ENCODE data around the gene CDH2. TPM values are rescaled to one million over a fixed set of nuclear protein-coding genes. Genes with fewer than 3 reads are reported as not detected.
A peak's percentile ranks its signal among the peaks of the same experiment; 100 is the strongest.

The CDH2 gene
- total RNA-seq = under 1 TPM in 4 of 5 donors, not detected in 1; 0.16 to 0.76 (median 0.33) TPM
- total RNA-seq (2013) = 0.39 TPM
- 0 to 0.60 (median 0.17) reads per million in 29 experiments for total RNA-seq

GRCh38 chr18:28176948-28177827 is at the start of gene CDH2:
TSS of gene CDH2 (minus strand) at chr18:28177130. CDS start at chr18:28177022, 108 bp downstream.
- ATAC-seq (replicated peaks in 1 of 4) = peak; percentile 25 to 53 (median 33)
- Histone ChIP-seq H3K36me3 (ENCODE audit: control insufficient read depth in 2 of 2, extremely low read depth in 1 of 2, insufficient read depth in 1 of 2, low read length in 1 of 2) (no peaks in the 10 kb centered on the region), H3K4me3 (ENCODE audit: control insufficient read depth in 1 of 2, extremely low read depth in 1 of 2, low read length in 1 of 2) (peak within 1 kb of the TSS in 1 of 2 donors; percentile 72), H3K27ac (ENCODE audit: low read length) (no peak within 1 kb of the TSS), H3K9me3 (no peaks in the 10 kb centered on the region), H3K27me3 (replicated peaks in 1 of 2; ENCODE audit: control insufficient read depth in 2 of 2, extremely low read depth in 1 of 2, insufficient read depth in 2 of 2, low read length in 1 of 2) (peaks cover 6 to 25% of the 10 kb centered on the region in 2 experiments), H3K4me1 (ENCODE audit: control insufficient read depth in 1 of 2, extremely low read depth in 1 of 2, insufficient read depth in 2 of 2, low read length in 2 of 2) (peaks cover 6 to 13% of the 10 kb centered on the region in 2 experiments)
- Mint-ChIP-seq H3K4me3 (peak within 1 kb of the TSS; percentile 51 to 80 (median 69)), H3K27ac (no peak within 1 kb of the TSS), H3K27me3 (peaks cover 35% of the 10 kb centered on the region in 2 donors), H3K9me3 (peaks cover 0 to 2% (median 0%) of the 10 kb centered on the region in 3 donors), H3K36me3 (peaks cover 3% of the 10 kb centered on the region), H3K4me1 (peaks cover 12 to 18% (median 13%) of the 10 kb centered on the region in 3 donors)
- DNase-seq = peak in 1 of 35 experiments; percentile 3
- 3% methylated on average over 89 of the region's 105 CpGs for WGBS (ENCODE audit: insufficient coverage)
- POLR2A ChIA-PET = no interaction called here
- CTCF ChIA-PET = no interaction called here

- H3K27me3 Mint-ChIP-seq = no peaks in the 10 kb centered on the region
- CTCF ChIA-PET = no interaction called here
- Histone ChIP-seq H3K27me3 (replicated peaks in 1 of 2; ENCODE audit: control insufficient read depth in 2 of 2, extremely low read depth in 1 of 2, insufficient read depth in 2 of 2, low read length in 1 of 2) (no peaks in the 10 kb centered on the region), H3K4me3 (ENCODE audit: control insufficient read depth in 1 of 2, extremely low read depth in 1 of 2, low read length in 1 of 2) (no peak overlapping the region), H3K36me3 (ENCODE audit: control insufficient read depth in 2 of 2, extremely low read depth in 1 of 2, insufficient read depth in 1 of 2, low read length in 1 of 2) (no peaks in the 10 kb centered on the region), H3K4me1 (ENCODE audit: control insufficient read depth in 1 of 2, extremely low read depth in 1 of 2, insufficient read depth in 2 of 2, low read length in 2 of 2) (no peaks in the 10 kb centered on the region), H3K27ac (ENCODE audit: low read length) (no peak overlapping the region), H3K9me3 (no peaks in the 10 kb centered on the region)
- POLR2A ChIA-PET = no interaction called here
- 67% methylated on average over 1 of the region's 3 CpGs for WGBS (ENCODE audit: insufficient coverage)
- DNase-seq (no peak), ATAC-seq (replicated peaks in 1 of 4) (no peak)
- H3K9me3 Mint-ChIP-seq = peaks cover 4 to 11% (median 4%) of the 10 kb centered on the region in 3 donors
- H3K27ac Mint-ChIP-seq = no peak overlapping the region
- no peaks in the 10 kb centered on the region for H3K36me3 Mint-ChIP-seq
- H3K4me3 Mint-ChIP-seq = no peak overlapping the region
- H3K4me1 Mint-ChIP-seq = no peaks in the 10 kb centered on the region
Observed at GRCh38 chr18:28212060-28212459, 35.1 kb upstream of the CDH2 start.

GRCh38 chr18:28208712-28209265 is 31.9 kb upstream of the CDH2 start:
- no peak overlapping the region for H3K4me3 ChIP-seq (ENCODE audit: control insufficient read depth in 1 of 2, extremely low read depth in 1 of 2, low read length in 1 of 2)
- POLR2A ChIA-PET = no interaction called here
- 57% methylated on average over 6 of the region's 11 CpGs for WGBS (ENCODE audit: insufficient coverage)
- Mint-ChIP-seq H3K4me1 (no peaks in the 10 kb centered on the region), H3K4me3 (no peak overlapping the region), H3K27me3 (no peaks in the 10 kb centered on the region), H3K36me3 (no peaks in the 10 kb centered on the region), H3K27ac (no peak overlapping the region), H3K9me3 (peaks cover 4 to 9% (median 7%) of the 10 kb centered on the region in 3 donors)
- ATAC-seq (replicated peaks in 1 of 4) (no peak), DNase-seq (no peak)
- no peaks in the 10 kb centered on the region for H3K4me1 ChIP-seq (ENCODE audit: control insufficient read depth in 1 of 2, extremely low read depth in 1 of 2, insufficient read depth in 2 of 2, low read length in 2 of 2)
- no peak overlapping the region for H3K27ac ChIP-seq (ENCODE audit: low read length)
- CTCF ChIA-PET = no interaction called here
- no peaks in the 10 kb centered on the region for H3K9me3 ChIP-seq
- H3K27me3 ChIP-seq (replicated peaks in 1 of 2; ENCODE audit: control insufficient read depth in 2 of 2, extremely low read depth in 1 of 2, insufficient read depth in 2 of 2, low read length in 1 of 2) = no peaks in the 10 kb centered on the region
- no peaks in the 10 kb centered on the region for H3K36me3 ChIP-seq (ENCODE audit: control insufficient read depth in 2 of 2, extremely low read depth in 1 of 2, insufficient read depth in 1 of 2, low read length in 1 of 2)

- ChIA-PET CTCF (no interaction called here), POLR2A (no interaction called here)
- no peaks in the 10 kb centered on the region for H3K9me3 ChIP-seq
- 8% methylated on average over 1 of the region's 1 CpG for WGBS (ENCODE audit: insufficient coverage)
- ATAC-seq (replicated peaks in 1 of 4) = no peak
- Mint-ChIP-seq H3K4me3 (no peak overlapping the region), H3K9me3 (peaks cover 4 to 9% (median 7%) of the 10 kb centered on the region in 3 donors), H3K36me3 (no peaks in the 10 kb centered on the region), H3K27me3 (no peaks in the 10 kb centered on the region), H3K27ac (no peak overlapping the region), H3K4me1 (no peaks in the 10 kb centered on the region)
- no peak for DNase-seq
- H3K4me1 ChIP-seq (ENCODE audit: control insufficient read depth in 1 of 2, extremely low read depth in 1 of 2, insufficient read depth in 2 of 2, low read length in 2 of 2) = no peaks in the 10 kb centered on the region
- no peak overlapping the region for H3K27ac ChIP-seq (ENCODE audit: low read length)
- H3K27me3 ChIP-seq (replicated peaks in 1 of 2; ENCODE audit: control insufficient read depth in 2 of 2, extremely low read depth in 1 of 2, insufficient read depth in 2 of 2, low read length in 1 of 2) = no peaks in the 10 kb centered on the region
- H3K4me3 ChIP-seq (ENCODE audit: control insufficient read depth in 1 of 2, extremely low read depth in 1 of 2, low read length in 1 of 2) = no peak overlapping the region
- H3K36me3 ChIP-seq (ENCODE audit: control insufficient read depth in 2 of 2, extremely low read depth in 1 of 2, insufficient read depth in 1 of 2, low read length in 1 of 2) = no peaks in the 10 kb centered on the region
Observed at GRCh38 chr18:28208268-28208667, 31.3 kb upstream of the CDH2 start.

GRCh38 chr18:28204154-28204553 is 27.2 kb upstream of the CDH2 start:
- POLR2A ChIA-PET = no interaction called here
- Histone ChIP-seq H3K4me1 (ENCODE audit: control insufficient read depth in 1 of 2, extremely low read depth in 1 of 2, insufficient read depth in 2 of 2, low read length in 2 of 2) (no peaks in the 10 kb centered on the region), H3K36me3 (ENCODE audit: control insufficient read depth in 2 of 2, extremely low read depth in 1 of 2, insufficient read depth in 1 of 2, low read length in 1 of 2) (no peaks in the 10 kb centered on the region), H3K27me3 (replicated peaks in 1 of 2; ENCODE audit: control insufficient read depth in 2 of 2, extremely low read depth in 1 of 2, insufficient read depth in 2 of 2, low read length in 1 of 2) (no peaks in the 10 kb centered on the region), H3K9me3 (no peaks in the 10 kb centered on the region), H3K27ac (ENCODE audit: low read length) (no peak overlapping the region), H3K4me3 (ENCODE audit: control insufficient read depth in 1 of 2, extremely low read depth in 1 of 2, low read length in 1 of 2) (no peak overlapping the region)
- CTCF ChIA-PET = no interaction called here
- peaks cover 7 to 16% (median 7%) of the 10 kb centered on the region in 3 donors for H3K9me3 Mint-ChIP-seq
- H3K27me3 Mint-ChIP-seq = no peaks in the 10 kb centered on the region
- no peaks in the 10 kb centered on the region for H3K36me3 Mint-ChIP-seq
- H3K4me1 Mint-ChIP-seq = no peaks in the 10 kb centered on the region
- H3K4me3 Mint-ChIP-seq = no peak overlapping the region
- no peak for ATAC-seq (replicated peaks in 1 of 4)
- no CpG with 5 or more reads among the region's 1 CpG for WGBS (ENCODE audit: insufficient coverage)
- DNase-seq = no peak
- no peak overlapping the region for H3K27ac Mint-ChIP-seq

GRCh38 chr18:28201056-28201455 is 24.1 kb upstream of the CDH2 start:
- H3K27me3 ChIP-seq (replicated peaks in 1 of 2; ENCODE audit: control insufficient read depth in 2 of 2, extremely low read depth in 1 of 2, insufficient read depth in 2 of 2, low read length in 1 of 2) = no peaks in the 10 kb centered on the region
- H3K4me1 ChIP-seq (ENCODE audit: control insufficient read depth in 1 of 2, extremely low read depth in 1 of 2, insufficient read depth in 2 of 2, low read length in 2 of 2) = no peaks in the 10 kb centered on the region
- no peak overlapping the region for H3K27ac ChIP-seq (ENCODE audit: low read length)
- ChIA-PET POLR2A (no interaction called here), CTCF (no interaction called here)
- Mint-ChIP-seq H3K4me3 (no peak overlapping the region), H3K36me3 (no peaks in the 10 kb centered on the region), H3K4me1 (no peaks in the 10 kb centered on the region), H3K9me3 (peaks cover 4 to 12% (median 9%) of the 10 kb centered on the region in 3 donors), H3K27ac (no peak overlapping the region), H3K27me3 (no peaks in the 10 kb centered on the region)
- ATAC-seq (replicated peaks in 1 of 4) = no peak
- no CpG with 5 or more reads among the region's 4 CpGs for WGBS (ENCODE audit: insufficient coverage)
- H3K9me3 ChIP-seq = no peaks in the 10 kb centered on the region
- H3K36me3 ChIP-seq (ENCODE audit: control insufficient read depth in 2 of 2, extremely low read depth in 1 of 2, insufficient read depth in 1 of 2, low read length in 1 of 2) = no peaks in the 10 kb centered on the region
- H3K4me3 ChIP-seq (ENCODE audit: control insufficient read depth in 1 of 2, extremely low read depth in 1 of 2, low read length in 1 of 2) = no peak overlapping the region
- DNase-seq = no peak

Measured in T-cell (primary cell).